Stomach (tissue), 4 donors: ENCODE measurements around the gene AFDN.

ENCODE experiments used
- CTCF ChIP-seq, 7 experiments: fragments of 450-650 bp in 4 of 7; fragments of 200-600 bp in 3 of 7; sonication (generic) in 3 of 7; IDR thresholded peaks; one replicate each; pipeline ENCODE4 v1.5.1; 2016 to 2019; ENCODE audit warnings: antibody characterized with exemption in 7 of 7, control low read depth in 2 of 7, mild to moderate bottlenecking in 1 of 7
- POLR2A ChIP-seq, 4 donors: fragments of 450-650 bp; IDR thresholded peaks; one replicate each; pipeline ENCODE4 v1.6.1; 2016; ENCODE audit warnings: antibody characterized with exemption in 4 of 4, control low read depth in 2 of 4, mild to moderate bottlenecking in 1 of 4, moderate library complexity in 1 of 4
- POLR2AphosphoS5 ChIP-seq, 3 donors: sonication (generic); formaldehyde crosslinking; IDR thresholded peaks; one replicate each; pipeline ENCODE4 v1.6.1; 2016; ENCODE audit warnings: antibody characterized with exemption in 3 of 3

DNA sequence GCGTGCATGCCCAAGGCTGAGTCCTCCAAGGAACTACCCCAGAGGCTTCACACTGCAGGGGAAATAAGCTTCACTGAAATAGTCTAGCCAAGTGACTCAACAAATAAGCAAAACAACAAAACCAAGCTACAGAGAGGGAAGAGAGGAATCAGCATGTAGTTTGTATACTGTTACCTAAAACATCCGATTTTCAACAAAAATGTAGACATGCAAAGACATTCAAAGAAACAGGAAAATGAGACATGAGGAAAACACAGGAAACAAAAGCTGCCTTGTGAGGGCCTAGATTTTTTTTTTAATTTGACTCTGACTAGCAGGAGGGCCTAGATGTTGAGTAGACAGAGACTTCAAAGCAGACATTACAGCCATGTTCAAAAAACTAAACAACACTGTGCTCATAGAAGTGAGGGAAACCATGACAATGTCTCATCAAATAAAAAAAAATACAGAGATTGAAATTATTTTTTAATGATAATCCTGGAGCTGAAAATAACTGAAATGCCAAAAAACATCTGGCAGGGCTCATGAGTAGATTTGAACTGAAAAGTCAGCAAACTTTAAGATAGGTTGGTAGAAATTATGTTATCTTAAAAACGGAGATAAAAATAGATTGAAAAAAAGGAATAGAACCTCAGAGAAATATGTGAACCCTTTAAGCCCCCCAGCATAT, 154.3 kb downstream of the AFDN start:
- TF ChIP-seq POLR2A (IDR thresholded peaks at IDR 0.05) (no peak), POLR2AphosphoS5 (IDR thresholded peaks at IDR 0.05) (no peak), CTCF (IDR thresholded peaks at IDR 0.05) (no peak)
